Measurements from ENCODE around the gene NEK6. TPM values are rescaled to one million over a fixed set of nuclear protein-coding genes. Genes with fewer than 3 reads are reported as not detected.

Gene NEK6
- total RNA-seq, 1 donor from 2014 or later: 43.9 TPM

GRCh38 chr9:124228516-124228915 is 29.2 kb upstream of the NEK6 start:
- no peak for DNase-seq (ENCODE audit: low spot score)
- no peak for TF ChIP-seq CTCF (IDR thresholded peaks at IDR 0.05; ENCODE audit: unreplicated experiment)
- no peaks in the 10 kb centered on the region for H3K36me3 Mint-ChIP-seq (ENCODE audit: low read depth, unreplicated experiment)
- no peak overlapping the region for H3K4me3 Mint-ChIP-seq (ENCODE audit: unreplicated experiment)
- H3K4me1 Mint-ChIP-seq (ENCODE audit: unreplicated experiment): no peaks in the 10 kb centered on the region
- no peak overlapping the region for H3K27ac Mint-ChIP-seq (ENCODE audit: unreplicated experiment)
- peaks cover 4% of the 10 kb centered on the region for H3K27me3 Mint-ChIP-seq (ENCODE audit: unreplicated experiment)
- no peaks in the 10 kb centered on the region for H3K9me3 Mint-ChIP-seq (ENCODE audit: unreplicated experiment)

- Mint-ChIP-seq H3K9me3 (ENCODE audit: unreplicated experiment) (no peaks in the 10 kb centered on the region), H3K36me3 (ENCODE audit: low read depth, unreplicated experiment) (no peaks in the 10 kb centered on the region), H3K4me3 (ENCODE audit: unreplicated experiment) (no peak overlapping the region), H3K27ac (ENCODE audit: unreplicated experiment) (no peak overlapping the region), H3K27me3 (ENCODE audit: unreplicated experiment) (no peaks in the 10 kb centered on the region), H3K4me1 (ENCODE audit: unreplicated experiment) (no peaks in the 10 kb centered on the region)
- no peak for DNase-seq (ENCODE audit: low spot score)
- TF ChIP-seq CTCF (IDR thresholded peaks at IDR 0.05; ENCODE audit: unreplicated experiment): no peak
These were observed 26.5 kb upstream of the NEK6 start for GRCh38 chr9:124231095-124231737.

GRCh38 chr9:124238546-124239140 is 19.1 kb upstream of the NEK6 start:
- no peaks in the 10 kb centered on the region for H3K36me3 Mint-ChIP-seq (ENCODE audit: low read depth, unreplicated experiment)
- TF ChIP-seq CTCF (IDR thresholded peaks at IDR 0.05; ENCODE audit: unreplicated experiment): no peak
- no peak overlapping the region for H3K4me3 Mint-ChIP-seq (ENCODE audit: unreplicated experiment)
- H3K27me3 Mint-ChIP-seq (ENCODE audit: unreplicated experiment): peaks cover 6% of the 10 kb centered on the region
- H3K9me3 Mint-ChIP-seq (ENCODE audit: unreplicated experiment): no peaks in the 10 kb centered on the region
- peaks cover 21% of the 10 kb centered on the region for H3K4me1 Mint-ChIP-seq (ENCODE audit: unreplicated experiment)
- DNase-seq (ENCODE audit: low spot score): no peak
- H3K27ac Mint-ChIP-seq (ENCODE audit: unreplicated experiment): no peak overlapping the region

- no peak overlapping the region for H3K4me3 Mint-ChIP-seq (ENCODE audit: unreplicated experiment)
- no peak for DNase-seq (ENCODE audit: low spot score)
- H3K4me1 Mint-ChIP-seq (ENCODE audit: unreplicated experiment): peaks cover 27% of the 10 kb centered on the region
- peaks cover 6% of the 10 kb centered on the region for H3K27me3 Mint-ChIP-seq (ENCODE audit: unreplicated experiment)
- no peaks in the 10 kb centered on the region for H3K9me3 Mint-ChIP-seq (ENCODE audit: unreplicated experiment)
- H3K36me3 Mint-ChIP-seq (ENCODE audit: low read depth, unreplicated experiment): no peaks in the 10 kb centered on the region
- H3K27ac Mint-ChIP-seq (ENCODE audit: unreplicated experiment): no peak overlapping the region
- no peak for TF ChIP-seq CTCF (IDR thresholded peaks at IDR 0.05; ENCODE audit: unreplicated experiment)
These were observed 18.3 kb upstream of the NEK6 start for GRCh38 chr9:124239249-124240073.
